ENCODE measurements around the gene HSPA5.
"Not testable (repeated sequence)": the region's sequence is repeated elsewhere in the genome, so short reads cannot be mapped to it uniquely, and the experiment has no call there.

The HSPA5 gene

DNA sequence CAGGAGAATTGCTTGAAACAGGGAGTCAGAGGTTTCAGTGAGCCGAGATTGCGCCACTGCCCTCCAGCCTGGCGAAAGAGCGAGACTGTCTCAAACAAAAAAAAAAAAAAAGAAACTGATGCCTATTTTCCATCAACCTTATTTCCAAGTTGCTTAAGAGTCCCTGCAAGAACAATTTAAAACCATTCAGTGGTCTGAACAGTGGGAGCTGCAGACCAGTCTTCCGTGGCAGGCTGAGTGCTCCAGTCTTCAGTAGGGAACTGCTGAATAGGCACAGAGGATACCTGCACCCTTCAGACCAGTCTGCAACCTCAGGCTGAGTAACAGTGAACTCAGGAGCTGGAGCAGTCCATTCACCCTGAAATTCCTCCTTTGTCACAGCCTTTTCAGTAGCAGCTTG is 46.7 kb downstream of the HSPA5 start:
- not testable (repeated sequence) for DNase-seq

DNA sequence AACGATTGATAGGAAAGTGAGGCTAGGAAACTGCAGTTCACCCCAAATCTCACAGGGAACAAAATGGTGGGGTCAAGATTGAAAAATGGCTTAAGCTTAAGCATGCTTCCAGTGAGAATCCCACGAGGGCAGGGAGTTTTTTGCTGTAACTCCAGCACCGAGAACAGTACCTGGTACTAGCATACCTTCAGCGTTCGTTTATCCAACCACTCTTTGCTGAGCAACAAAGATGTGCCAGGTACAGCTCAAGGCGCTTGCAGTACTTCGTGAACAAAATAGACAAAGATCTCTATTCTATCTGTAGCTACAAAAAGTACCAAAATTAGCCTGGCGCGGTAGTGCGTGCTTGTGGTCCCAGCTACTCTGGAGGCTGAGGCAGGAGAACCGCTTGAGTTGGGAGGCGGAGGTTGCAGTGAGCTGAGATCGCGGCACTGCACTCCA is 50.8 kb downstream of the HSPA5 start:
- DNase-seq: no peak

DNA sequence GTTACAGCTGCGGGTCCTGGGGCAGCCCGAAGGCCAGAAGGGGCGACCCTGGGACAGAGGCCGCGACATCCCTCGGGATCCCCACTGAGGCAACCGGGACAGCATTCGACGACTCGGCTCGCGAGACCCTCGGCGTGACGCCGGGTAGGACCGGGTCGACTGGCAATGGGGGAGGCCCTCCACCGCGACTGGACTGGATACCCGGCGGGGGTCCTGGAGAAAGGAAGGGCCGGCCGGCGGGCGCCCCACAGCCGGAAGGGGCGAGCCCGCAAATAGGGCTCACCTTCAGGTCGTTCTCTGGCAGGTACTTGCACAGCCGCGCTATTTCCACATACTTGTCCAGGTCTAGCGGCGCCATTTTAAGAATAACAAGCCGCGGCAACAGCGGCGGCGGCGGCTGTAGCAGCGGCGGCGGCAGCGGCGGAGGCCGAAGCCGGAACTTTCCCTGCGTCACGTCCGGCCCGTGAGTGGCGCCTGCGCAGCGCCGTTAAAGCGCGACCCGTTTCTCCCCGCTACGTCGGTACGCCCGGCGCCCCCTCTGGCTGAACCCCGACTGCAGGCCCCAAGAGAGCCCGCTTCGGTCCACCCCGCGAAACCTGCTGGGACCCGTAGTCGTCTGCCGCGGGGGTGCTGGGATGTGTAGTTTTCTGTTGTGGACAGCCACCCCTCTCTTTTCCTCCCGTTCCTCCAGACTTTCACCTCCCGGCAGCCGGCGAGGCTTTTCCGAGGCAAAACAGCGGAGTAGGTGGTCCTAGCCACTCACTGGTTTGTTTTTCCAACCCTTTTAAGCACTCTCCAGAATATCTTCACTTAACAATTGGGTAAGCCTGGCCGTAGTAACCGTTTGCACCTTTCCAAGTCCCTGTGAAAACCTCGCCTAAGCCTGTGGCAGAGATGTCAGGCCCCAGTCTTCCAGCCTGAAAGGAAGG is 51.5 kb downstream of the HSPA5 start, which contains the start of gene PPP6C:
Gene PPP6C (minus strand): TSS at position 443 of the 929 bp plus-strand sequence. CDS start 85 bp downstream, at position 358.
- DNase-seq: peak; percentile 12 to 98 (median 95)

DNA sequence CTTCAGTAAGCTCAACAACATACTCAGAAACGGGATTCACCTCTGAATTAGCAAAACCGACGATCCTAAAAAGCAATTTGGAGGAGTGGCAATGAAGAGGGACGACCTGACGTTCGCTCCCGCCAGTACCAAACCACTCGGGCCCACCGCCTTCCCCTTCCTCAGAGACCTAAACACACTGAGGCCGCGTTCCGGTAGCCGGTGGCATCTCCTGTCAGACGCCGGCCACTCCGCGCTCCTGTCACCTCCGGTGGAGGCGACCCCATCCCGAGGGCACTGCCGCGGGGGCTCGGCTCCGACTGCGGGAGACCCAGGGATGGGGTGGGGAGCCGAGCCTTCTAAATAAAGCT is 52.2 kb downstream of the HSPA5 start:
- peak in 5 of 56 donors; percentile 17 to 43 (median 32) for DNase-seq

Data from amygdala (tissue), 56 donors.